Hematopoietic multipotent progenitor cell treated with erythropoietin and hydrocortisone succinate and interleukin-3 and kit ligand, for 8 days (in vitro differentiated cells): ENCODE results near the gene PGM2L1.

ENCODE experiments used
- DNase-seq: peaks from one replicate; pipeline ENCODE4 v3.0.0-alpha.2; 2015

PGM2L1 gene

GRCh38 chr11:74288161-74288560 lies 110.1 kb downstream of the PGM2L1 start:
- DNase-seq: peak; percentile 27

- no peak for DNase-seq
Measured at GRCh38 chr11:74284466-74284865, 113.8 kb downstream of the PGM2L1 start.

GRCh38 chr11:74283580-74284180 lies 114.6 kb downstream of the PGM2L1 start:
- DNase-seq: no peak

- no peak for DNase-seq
Measured at GRCh38 chr11:74282914-74283371, 115.3 kb downstream of the PGM2L1 start.

- DNase-seq: no peak
Measured at GRCh38 chr11:74282421-74282820, 115.8 kb downstream of the PGM2L1 start.

GRCh38 chr11:74280494-74280893 lies 117.7 kb downstream of the PGM2L1 start:
- DNase-seq: no peak
